ENCODE measurements around the gene RBM20. TPM values are rescaled to one million over a fixed set of nuclear protein-coding genes. Genes with fewer than 3 reads are reported as not detected.
"Not testable (repeated sequence)": the region's sequence is repeated elsewhere in the genome, so short reads cannot be mapped to it uniquely, and the experiment has no call there.

Gene RBM20
- total and polyA plus RNA-seq, 2 of the 13 experiments (the other 11 are each of a cell fraction or from before 2014, with no cell fraction given): 0.02 to 0.22 TPM

GRCh38 chr10:110620398-110620719 lies 23.8 kb upstream of the RBM20 start:
- POLR2A ChIA-PET: no interaction called here
- FAIRE-seq: no peak

GRCh38 chr10:110623316-110623715 lies 20.8 kb upstream of the RBM20 start:
- in situ Hi-C loops (cut with HindIII; ENCODE audit: extremely low pct_ligation_motif_present, low pct_unique_long_range_greater_than_20kb): loop anchor here (25.0 kb wide), 1 partner anchor 264 kb away; no protein-coding TSS in a partner anchor
- FAIRE-seq; H3K4me2 ChIP-seq (ENCODE audit: low read depth, low read length); H3K27ac ChIP-seq (ENCODE audit: extremely low read length, insufficient read depth, low read length); H3K9me3 ChIP-seq (ENCODE audit: low read length); intact Hi-C loops (cut with micrococcal nuclease; ENCODE audit: unreplicated experiment); H3K4me3 ChIP-seq (replicated peaks in 1 of 3; ENCODE audit: insufficient read depth in 1 of 3, low read depth in 2 of 3, low read length in 3 of 3); POLR2A ChIA-PET; CTCF ChIA-PET (ENCODE audit: low intra/inter-chr PET ratio, low total read pairs); H3K27me3 ChIP-seq (ENCODE audit: control insufficient read depth in 1 of 2, insufficient read depth in 2 of 2, low read length in 2 of 2); DNase-seq (ENCODE audit: low spot score); H3K4me1 ChIP-seq (ENCODE audit: insufficient read depth, low read length); H2AFZ ChIP-seq (ENCODE audit: low read length); ATAC-seq; BruUV-seq (replicated peaks); H4K20me1 ChIP-seq (ENCODE audit: insufficient read depth, low read length); H3K36me3 ChIP-seq (replicated peaks in 1 of 2; ENCODE audit: control insufficient read depth in 1 of 2, insufficient read depth in 2 of 2, low read length in 2 of 2); H3K9ac ChIP-seq (ENCODE audit: insufficient read depth, low read depth, low read length); H3K79me2 ChIP-seq (ENCODE audit: insufficient read depth, low read length): not testable (repeated sequence)
- WGBS (ENCODE audit: low lambda C conversion rate): 25% methylated on average over 4 of the region's 4 CpGs

More at GRCh38 chr10:110620398-110620719, 23.8 kb upstream of the RBM20 start:
- CTCF ChIA-PET (ENCODE audit: low intra/inter-chr PET ratio, low total read pairs): no interaction called here
- DNase-seq (ENCODE audit: low spot score) (no peak), ATAC-seq (no peak)
- no peak overlapping the region for H3K27ac ChIP-seq (ENCODE audit: extremely low read length, insufficient read depth, low read length)
- BruUV-seq (replicated peaks): no TSS peak
- no peaks in the 10 kb centered on the region for H3K4me1 ChIP-seq (ENCODE audit: insufficient read depth, low read length)
- H3K27me3 ChIP-seq (ENCODE audit: control insufficient read depth in 1 of 2, insufficient read depth in 2 of 2, low read length in 2 of 2): no peaks in the 10 kb centered on the region
- TF ChIP-seq ZNF557 (CRISPR knock-in tag; IDR thresholded peaks at IDR 0.05) (no peak), KLF9 (CRISPR knock-in tag; IDR thresholded peaks at IDR 0.05; ENCODE audit: low read depth) (no peak), ZFP37 (CRISPR knock-in tag; IDR thresholded peaks at IDR 0.05; ENCODE audit: borderline replicate concordance) (no peak), ZFP82 (CRISPR knock-in tag; IDR thresholded peaks at IDR 0.05; ENCODE audit: borderline replicate concordance) (no peak), ZNF382 (CRISPR knock-in tag; IDR thresholded peaks at IDR 0.05; ENCODE audit: borderline replicate concordance) (no peak), ESRRA (CRISPR knock-in tag; IDR thresholded peaks at IDR 0.05; ENCODE audit: low read depth) (no peak), PCBP2 (optimal IDR thresholded peaks at IDR 0.05; ENCODE audit: low read depth, low read length, poor library complexity, severe bottlenecking) (no peak), RAD21 (CRISPR knock-in tag; IDR thresholded peaks at IDR 0.05) (no peak), ZNF430 (CRISPR knock-in tag; IDR thresholded peaks at IDR 0.05) (no peak), SP140L (CRISPR knock-in tag; IDR thresholded peaks at IDR 0.05; ENCODE audit: borderline replicate concordance) (no peak), PCBP1 (IDR thresholded peaks at IDR 0.05; ENCODE audit: borderline replicate concordance, low read depth, low read length) (no peak), TOPORS (CRISPR knock-in tag; IDR thresholded peaks at IDR 0.05) (no peak), ZNF766 (CRISPR knock-in tag; IDR thresholded peaks at IDR 0.05; ENCODE audit: borderline replicate concordance) (no peak), KLF11 (CRISPR knock-in tag; IDR thresholded peaks at IDR 0.05) (no peak), RXRA (CRISPR knock-in tag; IDR thresholded peaks at IDR 0.05) (no peak), SNAI1 (CRISPR knock-in tag; IDR thresholded peaks at IDR 0.05; ENCODE audit: borderline replicate concordance) (no peak), ZBTB1 (CRISPR knock-in tag; IDR thresholded peaks at IDR 0.05; ENCODE audit: borderline replicate concordance) (no peak), ZNF878 (CRISPR knock-in tag; IDR thresholded peaks at IDR 0.05) (no peak), ZNF263 (CRISPR knock-in tag; IDR thresholded peaks at IDR 0.05) (no peak), ZNF839 (CRISPR knock-in tag; IDR thresholded peaks at IDR 0.05; ENCODE audit: borderline replicate concordance) (no peak)
- no peaks in the 10 kb centered on the region for H3K79me2 ChIP-seq (ENCODE audit: insufficient read depth, low read length)
- 82% methylated on average over 2 of the region's 2 CpGs for WGBS (ENCODE audit: low lambda C conversion rate)
- in situ Hi-C loops (cut with HindIII; ENCODE audit: extremely low pct_ligation_motif_present, low pct_unique_long_range_greater_than_20kb): loop anchor here (25.0 kb wide), 1 partner anchor 267 kb away; no protein-coding TSS in a partner anchor
- no peaks in the 10 kb centered on the region for H4K20me1 ChIP-seq (ENCODE audit: insufficient read depth, low read length)
- H3K36me3 ChIP-seq (replicated peaks in 1 of 2; ENCODE audit: control insufficient read depth in 1 of 2, insufficient read depth in 2 of 2, low read length in 2 of 2): no peaks in the 10 kb centered on the region
- H3K9ac ChIP-seq (ENCODE audit: insufficient read depth, low read depth, low read length): no peak overlapping the region
- no peak overlapping the region for H3K4me2 ChIP-seq (ENCODE audit: low read depth, low read length)
- no peak overlapping the region for H3K4me3 ChIP-seq (replicated peaks in 1 of 3; ENCODE audit: insufficient read depth in 1 of 3, low read depth in 2 of 3, low read length in 3 of 3)
- no peak overlapping the region for H2AFZ ChIP-seq (ENCODE audit: low read length)
- intact Hi-C loops (cut with micrococcal nuclease; ENCODE audit: unreplicated experiment): no loop called here
- H3K9me3 ChIP-seq (ENCODE audit: low read length): no peaks in the 10 kb centered on the region
